ENCODE results near the gene ARHGDIB. TPM values are rescaled to one million over a fixed set of nuclear protein-coding genes. Genes with fewer than 3 reads are reported as not detected.

The ARHGDIB gene
- total and polyA plus RNA-seq, 2 of the 4 experiments (the other 2 are of a cell fraction): 24.9 to 30.7 TPM

DNA sequence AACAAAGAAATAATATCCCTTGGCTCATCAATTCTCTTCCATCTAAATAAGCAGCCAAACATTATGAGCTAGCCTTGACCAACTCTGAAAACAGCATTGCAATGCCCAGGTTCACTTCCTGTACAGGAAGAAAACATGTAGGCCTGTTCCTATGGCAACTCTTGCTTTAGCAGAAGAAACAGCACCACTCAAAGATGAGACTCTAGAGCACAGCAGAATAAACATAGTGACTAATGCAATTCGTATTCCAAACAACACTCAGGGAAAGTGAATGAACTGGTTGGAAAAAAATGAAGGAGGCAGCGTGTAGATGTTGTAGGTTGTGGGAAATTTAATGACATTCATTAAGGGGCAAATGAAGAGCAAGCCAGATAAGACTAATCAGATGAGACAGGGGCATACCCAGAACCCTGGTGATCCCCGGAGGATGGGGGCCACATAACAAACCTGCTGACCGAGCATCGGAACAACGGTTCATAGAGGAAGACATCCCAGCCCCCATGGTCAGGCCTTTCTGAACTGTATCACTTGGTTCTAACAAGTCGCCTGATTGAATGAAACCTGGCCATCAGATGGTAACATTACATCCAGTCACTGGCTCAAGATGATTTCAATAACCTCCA lies 9.0 kb downstream of the ARHGDIB start:
- no peak overlapping the region for H2AK9ac ChIP-seq (replicated peaks; ENCODE audit: low read depth, low read length, poor library complexity)
- H3K56ac ChIP-seq (ENCODE audit: extremely low read depth, insufficient read depth, low read length): 0 out of 2 replicates have a peak overlapping the region, but pooled peaks have one; percentile 5
- H3K18ac ChIP-seq (ENCODE audit: low read depth, low read length): peak overlapping the region; percentile 85
- H4K91ac ChIP-seq (ENCODE audit: insufficient read depth, low read depth, low read length): peak overlapping the region; percentile 73
- H2AFZ ChIP-seq (replicated peaks; ENCODE audit: low read length, poor library complexity): peak overlapping the region; percentile 81
- DNase-seq (peak; percentile 98), ATAC-seq (ENCODE audit: low read depth) (peak; percentile 89)
- H3K27ac ChIP-seq (ENCODE audit: insufficient read depth, low read length): peak overlapping the region; percentile 90
- peak overlapping the region; percentile 81; the same call in 2 of the 3 replicates for H2BK15ac ChIP-seq (ENCODE audit: low read depth, low read length)
- peak overlapping the region; percentile 87 for H2BK5ac ChIP-seq (ENCODE audit: low read depth, low read length, poor library complexity, severe bottlenecking)
- H3K4me3 ChIP-seq (ENCODE audit: insufficient read depth, low read depth, low read length): no peak overlapping the region
- no TSS peak for BruUV-seq (replicated peaks)
- peak overlapping the region; percentile 83 for H3K4ac ChIP-seq (ENCODE audit: low read depth, low read length)
- H3K4me2 ChIP-seq (ENCODE audit: low read depth, low read length): peak overlapping the region; percentile 77
- H3K14ac ChIP-seq (replicated peaks; ENCODE audit: low read depth, low read length): peak overlapping the region; percentile 76
- H2AK5ac ChIP-seq (ENCODE audit: low read depth, low read length): peak overlapping the region; percentile 29
- POLR2A ChIA-PET (ENCODE audit: unreplicated experiment): interaction anchor here (0.6 to 0.7 kb wide), 2 partner anchors 29 to 665 kb away, joined by 3 to 6 read pairs; no protein-coding TSS in a partner anchor
- no peaks in the 10 kb centered on the region for H3K9me3 ChIP-seq (ENCODE audit: control insufficient read depth, insufficient read depth, low read length)
- H3K9me1 ChIP-seq (ENCODE audit: insufficient read depth, low read length): peaks cover 11% of the 10 kb centered on the region
- in situ Hi-C loops (cut with MboI; ENCODE audit: low sequenced_read_pairs): no loop called here
- peak overlapping the region; percentile 97 for H2BK20ac ChIP-seq (ENCODE audit: low read depth, low read length)
- no peaks in the 10 kb centered on the region for H3K36me3 ChIP-seq (ENCODE audit: control insufficient read depth, insufficient read depth, low read length)
- no peaks in the 10 kb centered on the region for H4K20me1 ChIP-seq (ENCODE audit: insufficient read depth, low read length)
- dilution Hi-C loops (cut with HindIII; ENCODE audit: low sequenced_read_pairs, unreplicated experiment): no loop called here
- H3K4me1 ChIP-seq (ENCODE audit: control insufficient read depth, insufficient read depth, low read length): peaks cover 23% of the 10 kb centered on the region
- intact Hi-C loops (cut with micrococcal nuclease): no loop called here
- peak overlapping the region; percentile 65 for H3K23ac ChIP-seq (ENCODE audit: low read depth, low read length)
- no peaks in the 10 kb centered on the region for H3K27me3 ChIP-seq (ENCODE audit: control insufficient read depth, insufficient read depth, low read length)
- CTCF ChIA-PET: interaction anchor here (0.6 to 0.7 kb wide), 2 partner anchors 74 to 311 kb away, joined by 3 to 6 read pairs; no protein-coding TSS in a partner anchor
- H4K8ac ChIP-seq (ENCODE audit: low read depth in 2 of 2, low read length in 2 of 2): peak overlapping the region; percentile 5 to 83; a peak in 3 of 4 replicates
- H3K9ac ChIP-seq (ENCODE audit: low read depth, low read length): no peak overlapping the region
- peak overlapping the region; percentile 77 for H4K5ac ChIP-seq (ENCODE audit: low read depth, low read length)
- no CpG with 5 or more reads among the region's 7 CpGs for WGBS, 2 experiments (ENCODE audit: extremely low coverage in 2 of 2, insufficient read length in 1 of 2)
- H3K79me1 ChIP-seq (ENCODE audit: low read depth in 1 of 2, low read length in 2 of 2): peaks cover 0 to 3% of the 10 kb centered on the region in 2 experiments; a peak in 1 of 4 replicates
- H2BK120ac ChIP-seq (ENCODE audit: low read depth, low read length): peak overlapping the region; percentile 95
- TF ChIP-seq, protein P1, sequence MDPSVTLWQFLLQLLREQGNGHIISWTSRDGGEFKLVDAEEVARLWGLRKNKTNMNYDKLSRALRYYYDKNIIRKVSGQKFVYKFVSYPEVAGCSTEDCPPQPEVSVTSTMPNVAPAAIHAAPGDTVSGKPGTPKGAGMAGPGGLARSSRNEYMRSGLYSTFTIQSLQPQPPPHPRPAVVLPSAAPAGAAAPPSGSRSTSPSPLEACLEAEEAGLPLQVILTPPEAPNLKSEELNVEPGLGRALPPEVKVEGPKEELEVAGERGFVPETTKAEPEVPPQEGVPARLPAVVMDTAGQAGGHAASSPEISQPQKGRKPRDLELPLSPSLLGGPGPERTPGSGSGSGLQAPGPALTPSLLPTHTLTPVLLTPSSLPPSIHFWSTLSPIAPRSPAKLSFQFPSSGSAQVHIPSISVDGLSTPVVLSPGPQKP (IDR thresholded peaks at IDR 0.05; ENCODE audit: borderline replicate concordance, low read depth, low read length): no peak
- TF ChIP-seq, protein P2, sequence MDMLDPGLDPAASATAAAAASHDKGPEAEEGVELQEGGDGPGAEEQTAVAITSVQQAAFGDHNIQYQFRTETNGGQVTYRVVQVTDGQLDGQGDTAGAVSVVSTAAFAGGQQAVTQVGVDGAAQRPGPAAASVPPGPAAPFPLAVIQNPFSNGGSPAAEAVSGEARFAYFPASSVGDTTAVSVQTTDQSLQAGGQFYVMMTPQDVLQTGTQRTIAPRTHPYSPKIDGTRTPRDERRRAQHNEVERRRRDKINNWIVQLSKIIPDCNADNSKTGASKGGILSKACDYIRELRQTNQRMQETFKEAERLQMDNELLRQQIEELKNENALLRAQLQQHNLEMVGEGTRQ (IDR thresholded peaks at IDR 0.05; ENCODE audit: low read depth, low read length): 0 out of 2 replicates have a peak, but pooled peaks have one; percentile 10
- TF ChIP-seq RFX5 (IDR thresholded peaks at IDR 0.05; ENCODE audit: low read depth, low read length) (no peak), MAZ (IDR thresholded peaks at IDR 0.05; ENCODE audit: borderline replicate concordance, low read depth, low read length) (no peak), RAD21 (IDR thresholded peaks at IDR 0.05; ENCODE audit: low read length) (peak; percentile 22; the same call in 1 of the 2 replicates), CTCF (conservative IDR thresholded peaks at IDR 0.05; ENCODE audit: low read depth, low read length) (no peak), MXI1 (IDR thresholded peaks at IDR 0.05; ENCODE audit: borderline replicate concordance, low read depth, low read length) (0 out of 2 replicates have a peak, but pooled peaks have one; percentile 49), SMC3 (IDR thresholded peaks at IDR 0.05; ENCODE audit: low read depth, low read length) (no peak), CHD1 (IDR thresholded peaks at IDR 0.05; ENCODE audit: low read depth, low read length) (no peak), POLR2A (IDR thresholded peaks at IDR 0.05; ENCODE audit: low read depth, low read length) (no peak), FOS (IDR thresholded peaks at IDR 0.05; ENCODE audit: low read depth, low read length) (peak; percentile 95), BHLHE40 (IDR thresholded peaks at IDR 0.05; ENCODE audit: low read depth, low read length) (0 out of 2 replicates have a peak, but pooled peaks have one; percentile 3), RCOR1 (IDR thresholded peaks at IDR 0.05; ENCODE audit: insufficient replicate concordance, low read length) (no peak), MAFK (IDR thresholded peaks at IDR 0.05; ENCODE audit: low read depth, low read length) (peak; percentile 78)
